Measurements from ENCODE around the gene TMC8.

The TMC8 gene

DNA sequence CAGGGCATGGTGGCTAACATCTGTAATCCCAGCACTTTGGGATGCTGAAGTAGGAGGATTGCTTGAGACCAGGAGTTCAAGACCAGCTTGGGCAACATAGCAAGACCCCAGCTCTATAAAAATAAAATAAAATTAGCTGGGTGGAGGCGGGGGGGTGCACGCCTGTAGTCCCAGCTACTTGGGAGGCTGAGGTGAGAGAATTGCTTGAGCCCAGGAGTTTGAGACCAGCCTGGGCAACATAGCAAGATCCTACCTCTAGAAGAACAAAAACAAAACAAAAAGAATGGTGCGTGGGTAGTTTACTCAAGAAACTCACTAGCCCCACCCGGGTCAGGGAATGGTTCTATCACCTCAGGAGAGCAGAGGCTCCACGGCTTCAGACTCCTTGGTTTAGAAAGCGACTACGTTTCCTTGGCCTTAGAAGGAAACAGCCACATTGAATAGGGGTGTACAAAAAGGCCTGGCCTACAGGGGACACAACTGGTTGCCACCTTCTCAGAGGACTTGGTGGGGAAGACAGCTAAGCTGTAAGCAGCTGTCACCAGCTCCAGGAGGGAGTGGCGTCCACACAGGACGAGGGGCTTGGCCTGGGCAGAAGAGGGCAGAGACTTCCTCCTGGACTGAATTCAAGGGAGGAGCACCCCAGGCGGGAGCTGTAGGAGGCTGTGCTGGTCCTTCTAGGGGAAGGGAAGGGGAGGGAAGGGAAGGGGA, 55.6 kb downstream of the TMC8 start:
- no peak for DNase-seq

DNA sequence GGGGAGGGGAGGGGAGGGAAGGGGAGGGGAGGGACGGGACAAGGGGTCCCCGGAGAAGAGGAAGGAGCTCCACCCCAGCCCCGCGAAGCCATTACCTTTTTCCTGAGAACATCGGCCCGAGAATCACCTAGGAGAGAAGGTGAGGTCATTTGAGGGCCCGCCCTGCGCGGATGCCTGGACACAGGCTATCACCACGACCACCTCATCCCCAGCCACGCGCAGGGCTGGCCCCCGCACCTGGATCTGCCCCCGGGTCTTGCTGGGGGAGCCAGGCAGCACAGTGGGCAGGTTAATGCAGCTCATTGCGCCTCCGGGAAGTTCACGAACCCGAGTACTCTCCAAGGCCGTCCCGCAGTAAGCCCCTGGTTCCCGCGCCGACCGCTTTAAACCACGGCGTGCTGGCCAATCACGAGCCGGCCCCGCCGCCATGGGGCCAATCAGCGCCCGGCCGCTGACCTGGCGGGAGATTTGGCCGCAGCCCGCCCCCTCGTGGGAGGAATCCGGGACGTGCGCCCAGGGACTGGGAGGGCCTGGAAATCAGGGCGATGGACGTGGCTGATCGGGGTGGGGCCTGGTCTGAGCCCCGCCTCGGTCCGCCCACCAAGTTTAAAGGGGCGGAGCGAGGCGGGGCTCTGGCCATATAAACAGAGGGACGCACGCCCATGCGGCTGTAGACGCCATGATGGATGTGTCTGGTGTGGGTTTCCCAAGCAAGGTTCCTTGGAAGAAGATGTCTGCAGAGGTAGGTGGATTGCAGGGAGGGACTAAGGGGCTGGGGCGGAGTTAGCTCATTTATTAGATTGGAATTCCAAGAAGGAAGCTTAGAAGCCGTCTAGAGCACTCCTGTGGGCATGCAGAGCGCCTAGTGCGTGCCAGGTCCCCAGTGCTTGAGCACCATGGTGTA, 56.4 kb downstream of the TMC8 start, which contains the start of the genes AFMID and TK1:
Gene AFMID (plus strand): TSS at position 671 of the 904 bp plus-strand sequence. CDS start 9 bp downstream, at position 680.
Gene TK1 (minus strand): TSS at position 361 of the 904 bp plus-strand sequence. CDS start 58 bp downstream, at position 303.
- DNase-seq: peak; percentile 94
